T-helper 1 cell (primary cell): Measurements from ENCODE around the gene SIM1.

ENCODE experiments used
- DNase-seq, 5 donors: peaks; one replicate each; pipeline ENCODE4 v3.0.0-alpha.2; 2012 to 2020

SIM1 gene

DNA sequence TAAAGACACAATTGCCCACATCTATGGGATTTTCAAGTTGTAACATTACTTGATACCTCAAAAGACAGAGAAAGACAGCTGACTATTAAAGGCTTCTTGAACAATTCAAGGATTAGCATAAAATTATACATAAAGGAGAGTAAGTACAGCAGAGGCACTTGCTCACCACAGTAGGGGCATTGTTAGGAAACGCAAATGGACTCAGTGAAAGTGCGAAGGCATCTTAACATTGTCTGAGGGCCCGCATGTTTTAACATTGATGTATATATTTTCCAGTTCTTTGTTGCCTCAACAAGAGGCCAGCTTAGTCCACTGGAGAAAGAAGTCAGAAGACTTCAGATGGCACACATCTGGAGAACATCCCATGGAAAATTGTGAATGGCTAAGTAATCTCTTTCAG, 115.4 kb downstream of the SIM1 start:
- DNase-seq, result no peak

DNA sequence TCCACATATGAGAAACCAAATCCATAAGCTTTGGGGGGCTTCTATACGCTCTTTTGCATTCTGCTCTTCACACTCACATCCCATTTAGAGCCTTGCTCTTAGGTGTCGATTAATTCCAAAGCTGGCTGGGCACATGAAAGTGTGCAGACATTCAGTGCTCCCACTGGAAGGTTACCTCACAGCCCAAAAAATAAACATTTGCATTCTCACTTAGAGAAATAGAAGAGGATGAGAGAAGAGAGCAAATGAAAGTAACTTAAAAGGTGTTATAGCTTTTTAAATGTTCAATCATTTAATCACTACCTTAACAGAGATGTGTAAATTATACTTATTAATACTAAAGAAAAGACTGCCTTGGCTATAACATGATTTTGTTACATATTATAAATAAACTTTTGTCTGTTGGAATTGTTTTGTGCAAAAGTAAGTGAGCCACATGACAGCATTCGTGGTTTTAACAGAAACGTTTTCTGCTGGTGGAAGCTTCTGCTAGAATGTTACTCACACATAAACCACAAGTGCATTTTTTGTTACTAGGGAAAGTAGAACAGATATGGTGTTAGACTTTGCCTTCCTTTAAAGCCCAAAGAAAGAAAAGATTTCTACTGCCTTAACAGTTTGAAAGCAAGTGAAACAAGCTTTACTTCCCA, 116.7 kb downstream of the SIM1 start:
- DNase-seq, result peak in 1 of 5 donors; percentile 20

DNA sequence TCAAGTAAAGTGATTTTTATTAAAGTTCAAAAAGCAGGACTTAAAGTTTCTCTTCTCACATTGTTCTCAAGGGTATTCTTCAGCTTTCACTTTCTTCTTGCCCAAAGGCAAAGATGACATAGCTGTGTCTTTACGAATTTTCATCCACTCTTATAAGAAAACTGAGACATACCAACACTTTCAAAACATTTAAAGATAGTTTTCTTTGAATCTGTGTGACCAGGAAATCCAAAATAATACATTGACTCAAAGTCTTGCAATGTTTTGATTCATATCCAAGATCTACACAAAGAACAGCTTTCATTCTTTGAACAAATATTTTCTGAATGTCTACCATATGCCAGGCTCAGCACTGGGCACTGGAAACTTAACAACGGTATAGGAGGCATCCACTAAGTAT, 117.9 kb downstream of the SIM1 start:
- DNase-seq, result no peak

DNA sequence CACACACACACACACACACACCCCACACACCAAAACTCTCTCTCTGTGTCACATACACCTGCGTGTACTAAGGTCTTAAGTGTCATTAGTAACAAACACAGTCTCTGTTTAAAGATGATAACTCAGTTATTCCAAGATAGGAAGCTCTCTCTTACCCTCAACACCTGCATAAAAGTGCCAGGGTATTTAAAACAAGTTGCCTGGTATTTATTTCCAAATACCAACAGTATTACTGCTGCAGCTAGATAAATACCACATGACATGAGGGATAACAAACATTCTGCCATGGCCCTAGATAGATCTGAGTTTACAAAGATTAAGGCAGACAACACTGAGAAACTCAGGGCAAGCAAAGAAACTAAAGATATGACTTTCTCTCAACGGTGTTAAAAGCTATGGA, 118.5 kb downstream of the SIM1 start:
- no peak for DNase-seq

DNA sequence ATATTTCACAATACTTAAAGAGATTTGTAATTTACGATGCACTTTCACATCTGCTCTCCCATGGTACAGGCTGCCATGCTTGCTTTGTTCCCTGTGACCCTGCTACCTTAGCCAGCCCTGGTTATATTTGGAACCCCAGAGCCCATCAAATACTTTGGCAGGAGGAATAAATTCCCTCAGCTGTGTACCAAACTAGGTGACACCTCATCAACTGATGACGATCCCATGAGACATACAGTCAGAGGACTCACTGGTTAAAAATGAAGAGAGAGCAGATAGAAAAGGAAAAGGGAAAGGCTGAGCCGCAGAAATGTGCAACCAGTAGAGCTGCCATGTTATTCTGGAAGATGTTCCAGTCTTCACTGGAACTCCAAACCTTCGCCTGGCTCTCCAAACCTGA, 120.0 kb downstream of the SIM1 start:
- no peak for DNase-seq

DNA sequence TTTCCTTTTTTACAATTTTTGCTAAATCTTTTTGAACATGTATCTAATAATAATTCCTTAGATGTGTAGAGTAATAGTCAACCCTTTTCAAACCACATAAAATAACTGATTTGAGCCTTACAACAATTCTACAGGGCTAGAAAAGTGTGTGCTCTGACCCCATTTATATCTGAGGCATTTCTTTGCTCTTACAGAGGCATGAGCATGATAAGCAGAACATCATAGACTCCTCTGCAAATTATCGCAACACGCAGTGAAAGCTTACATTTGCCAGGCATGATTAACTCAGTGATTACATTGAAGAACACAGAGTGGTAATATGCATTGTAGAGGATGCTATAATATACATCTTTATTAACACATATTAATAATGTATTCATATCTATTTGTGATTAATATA, 120.4 kb downstream of the SIM1 start:
- DNase-seq, result no peak

DNA sequence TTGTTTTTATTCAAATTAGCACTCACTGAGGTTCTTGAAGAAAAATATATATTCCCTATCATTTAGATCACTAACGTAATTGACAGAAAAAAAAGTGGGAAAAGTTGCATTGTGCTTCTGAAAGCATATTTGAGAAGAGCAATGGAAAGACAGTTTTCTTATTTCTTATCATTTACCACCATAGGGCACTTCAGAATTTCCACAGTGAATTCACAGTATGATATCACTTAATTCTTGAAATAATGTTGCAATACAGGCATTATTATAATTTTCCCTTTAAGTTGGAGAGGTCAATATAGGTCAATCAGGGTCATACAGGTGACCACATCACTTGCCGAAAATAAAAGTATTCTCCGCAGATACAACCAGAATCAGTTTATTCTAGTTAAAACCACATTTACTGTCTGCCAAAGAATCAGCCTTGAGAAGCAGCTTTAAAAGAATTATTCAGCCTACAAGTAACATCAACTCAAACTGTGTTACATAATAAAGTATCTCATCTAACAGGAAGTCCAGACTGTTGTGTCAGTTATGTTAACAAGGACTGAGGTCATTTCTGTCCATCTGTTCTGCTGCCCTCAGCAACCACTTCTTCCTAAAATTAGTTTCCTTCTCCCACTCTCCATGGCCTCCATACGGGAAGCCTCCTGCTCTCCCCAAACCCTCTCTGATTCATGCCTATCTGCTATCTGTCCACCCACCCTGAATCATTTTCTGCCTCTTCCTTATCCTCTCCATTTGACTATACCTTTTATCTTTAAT, 121.2 kb downstream of the SIM1 start:
- no peak for DNase-seq

DNA sequence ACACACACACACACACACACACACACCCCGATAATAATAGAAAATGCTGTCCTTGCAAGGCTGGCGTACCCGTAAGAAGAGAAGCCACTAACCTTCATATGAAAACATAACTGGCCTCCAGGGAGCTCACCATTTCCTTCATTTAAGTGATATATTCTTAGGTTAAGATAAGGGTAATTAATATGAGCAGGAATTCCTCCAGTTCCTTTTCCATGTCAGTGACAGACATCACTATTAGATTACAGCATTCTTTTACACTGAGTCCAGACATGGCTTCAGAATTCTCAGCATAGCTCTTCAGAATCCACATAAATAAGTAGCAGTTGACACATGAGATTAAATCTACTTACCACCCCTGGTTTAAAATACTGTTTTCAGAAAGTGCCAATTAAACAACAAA, 121.9 kb downstream of the SIM1 start:
- no peak for DNase-seq

DNA sequence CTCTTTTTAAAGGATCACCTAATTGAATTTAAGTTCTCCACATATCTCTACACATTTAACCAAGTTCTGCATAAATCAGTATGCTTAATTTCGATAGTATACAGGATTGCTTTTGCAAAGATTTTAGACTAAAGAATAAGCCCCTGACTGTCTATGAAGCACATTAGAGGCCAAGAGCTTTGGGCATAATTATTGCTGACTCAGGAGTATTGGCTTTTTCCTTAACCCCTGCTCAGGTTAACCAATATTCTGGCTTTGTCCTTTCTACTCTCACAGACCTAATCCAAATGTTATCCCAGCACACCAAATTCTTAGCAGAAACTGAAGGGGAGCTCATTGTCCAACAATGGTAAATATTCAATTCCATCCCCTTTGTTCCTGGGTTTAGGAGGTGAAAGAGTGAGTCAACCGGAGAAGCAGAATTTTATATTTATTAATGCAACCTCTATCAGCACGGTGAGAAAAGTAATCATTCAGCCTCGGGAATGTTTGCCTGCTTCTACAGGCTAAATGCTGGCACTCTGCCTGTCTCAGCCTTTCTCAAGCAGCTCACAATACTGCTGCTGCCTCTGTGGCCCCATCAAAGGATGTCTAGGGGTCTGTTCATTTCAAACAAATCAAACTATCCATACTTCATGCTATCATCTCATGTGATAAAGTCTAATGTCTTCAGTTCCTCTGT, 125.0 kb downstream of the SIM1 start:
- no peak for DNase-seq

DNA sequence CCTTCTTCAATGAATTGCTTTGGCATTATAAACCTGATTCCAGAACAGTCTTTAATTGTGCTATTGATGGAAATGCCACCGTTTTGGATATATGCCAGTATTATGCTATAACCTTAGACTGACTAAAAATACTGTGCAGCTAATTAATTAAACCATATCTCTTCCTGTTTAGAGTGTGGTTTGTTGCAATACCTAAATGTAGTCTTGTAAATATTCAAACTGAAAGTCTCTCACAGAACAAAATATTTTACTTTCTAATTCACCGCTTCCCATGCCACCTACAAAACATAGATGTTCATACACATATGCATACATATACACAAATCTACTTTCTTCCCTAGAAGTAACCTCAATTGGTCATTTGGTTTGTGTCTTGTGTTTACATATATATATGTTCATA, 126.6 kb downstream of the SIM1 start:
- DNase-seq, result no peak

DNA sequence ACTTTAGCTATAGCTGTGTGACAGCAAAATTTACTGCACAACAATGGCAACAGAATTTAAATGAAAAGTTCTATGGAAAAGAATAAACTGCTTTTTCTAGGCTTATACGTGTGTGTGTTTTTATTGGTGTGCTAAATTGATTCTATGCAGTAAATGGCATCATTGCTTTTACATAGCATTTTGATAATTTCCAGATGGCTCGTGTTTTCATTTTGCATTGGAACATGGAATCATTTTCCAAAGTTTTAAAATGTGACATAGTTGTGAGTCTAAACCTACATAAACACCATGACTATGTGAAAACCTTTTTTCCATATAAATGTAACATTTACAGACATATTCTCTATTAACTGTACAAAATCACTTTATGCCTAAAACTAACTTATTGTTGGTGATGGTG, 127.8 kb downstream of the SIM1 start:
- DNase-seq, result no peak

DNA sequence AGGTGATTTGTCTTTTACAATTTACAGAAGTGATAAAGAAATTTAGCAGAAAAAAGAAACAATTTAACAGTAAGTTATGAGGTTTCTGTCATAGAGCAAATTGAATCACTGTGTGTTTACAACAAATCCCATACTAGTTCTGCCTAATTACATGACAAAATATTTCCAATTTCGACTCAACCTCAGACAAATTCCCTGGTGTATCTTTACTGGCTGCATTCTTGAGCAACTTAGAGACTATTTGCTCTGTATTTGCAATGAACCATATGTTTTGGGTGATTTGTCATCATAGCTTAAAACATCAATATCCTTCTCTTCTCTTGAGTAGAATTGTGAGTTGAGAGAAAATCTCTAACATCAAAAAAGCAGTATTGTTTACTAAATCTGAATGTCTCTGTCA, 128.7 kb downstream of the SIM1 start:
- DNase-seq, result no peak
